Neural cell (in vitro differentiated cells): ENCODE results near the gene KCTD21. TPM values are rescaled to one million over a fixed set of nuclear protein-coding genes. Genes with fewer than 3 reads are reported as not detected.

Source experiments
- H2AFZ ChIP-seq: fragments of 200-600, 300-800 bp; sonication (generic), shearing (Covaris generic); 2 replicates; pipeline ENCODE4 v1.6.0; 2014; ENCODE audit warnings: low read depth, mild to moderate bottlenecking, antibody characterized with exemption, low read length, moderate library complexity
- H3F3A ChIP-seq: fragments of 200-600 bp; shearing (Covaris generic); 2 replicates; pipeline ENCODE4 v1.6.1; 2016; ENCODE audit warnings: mild to moderate bottlenecking, moderate library complexity, mixed read lengths, antibody characterized with exemption, low read length; ENCODE audit not compliant: insufficient read depth, poor library complexity, severe bottlenecking
- H3K27ac ChIP-seq: fragments of 200-600, 300-800 bp; sonication (generic), shearing (Covaris generic); 2 replicates; pipeline ENCODE4 v1.5.1; 2014; ENCODE audit warnings: mild to moderate bottlenecking, low read length, moderate library complexity
- H3K27me3 ChIP-seq: fragments of 300-800, 200-600 bp; sonication (generic), shearing (Covaris generic); 2 replicates; pipeline ENCODE4 v1.6.0; 2014; ENCODE audit warnings: mild to moderate bottlenecking, low read depth, low read length, moderate library complexity; ENCODE audit not compliant: insufficient read depth
- H3K36me3 ChIP-seq: fragments of 300-800, 200-600 bp; sonication (generic), shearing (Covaris generic); 2 replicates; pipeline ENCODE4 v1.5.1; 2014; ENCODE audit warnings: mild to moderate bottlenecking, antibody characterized with exemption, low read length, moderate library complexity; ENCODE audit not compliant: insufficient read depth
- H3K4me2 ChIP-seq: fragments of 300-800, 200-600 bp; sonication (generic), shearing (Covaris generic); 2 replicates; pipeline ENCODE4 v1.6.0; 2014; ENCODE audit warnings: mild to moderate bottlenecking, low read length
- H3K4me3 ChIP-seq: fragments of 300-800, 200-600 bp; sonication (generic), shearing (Covaris generic); 2 replicates; pipeline ENCODE4 v1.5.1; 2014; ENCODE audit warnings: mild to moderate bottlenecking, low read length, moderate library complexity
- H3K79me2 ChIP-seq: fragments of 200-600 bp; shearing (Covaris generic); replicated peaks from 2 replicates; pipeline ENCODE4 v1.6.0; 2014; ENCODE audit warnings: mild to moderate bottlenecking, low read length, moderate library complexity; ENCODE audit not compliant: insufficient read depth
- H3K9ac ChIP-seq: fragments of 300-800, 200-600 bp; sonication (generic), shearing (Covaris generic); 2 replicates; pipeline ENCODE4 v1.6.1; 2016; ENCODE audit warnings: mild to moderate bottlenecking, low read length, mixed read lengths
- H3K9me2 ChIP-seq: fragments of 200-600 bp; shearing (Covaris generic); 2 replicates; pipeline ENCODE4 v1.6.1; 2016; ENCODE audit warnings: mild to moderate bottlenecking, low read length, mixed read lengths; ENCODE audit not compliant: insufficient read depth
- H3K9me3 ChIP-seq: fragments of 200-600, 300-800 bp; sonication (generic), shearing (Covaris generic); 2 replicates; pipeline ENCODE4 v1.6.1; 2016; ENCODE audit warnings: mild to moderate bottlenecking, mixed run types, low read length, moderate library complexity, mixed read lengths
- H4K20me1 ChIP-seq: fragments of 200-600 bp; shearing (Covaris generic); 2 replicates; pipeline ENCODE4 v1.6.1; 2016; ENCODE audit warnings: mild to moderate bottlenecking, mixed run types; ENCODE audit not compliant: insufficient read depth
- CTCF ChIP-seq: fragments of 450-650 bp; IDR thresholded peaks from 2 replicates; pipeline ENCODE4 v1.5.1; 2014; ENCODE audit warnings: antibody characterized with exemption, mild to moderate bottlenecking, moderate library complexity; ENCODE audit not compliant: poor library complexity, severe bottlenecking
- EP300 ChIP-seq: fragments of 450-650 bp; conservative IDR thresholded peaks from 2 replicates; pipeline ENCODE4 v1.6.1; 2014; ENCODE audit warnings: antibody characterized with exemption, mild to moderate bottlenecking, moderate library complexity; ENCODE audit not compliant: poor library complexity, severe bottlenecking
- EZH2 ChIP-seq: fragments of 200-600, 300-800 bp; shearing (Covaris generic), sonication (generic); IDR thresholded peaks from 2 replicates; pipeline ENCODE4 v1.6.1; 2014; ENCODE audit warnings: antibody characterized with exemption, low read length, borderline replicate concordance, mild to moderate bottlenecking; ENCODE audit not compliant: insufficient read depth, poor library complexity, severe bottlenecking
- MXI1 ChIP-seq: fragments of 450-650 bp; conservative IDR thresholded peaks from 2 replicates; pipeline ENCODE4 v1.6.1; 2014; ENCODE audit warnings: antibody characterized with exemption, mild to moderate bottlenecking; ENCODE audit not compliant: poor library complexity, severe bottlenecking
- POLR2AphosphoS5 ChIP-seq: IDR thresholded peaks from 2 replicates; pipeline ENCODE4 v1.6.1; 2012
- RAD21 ChIP-seq: fragments of 450-650 bp; conservative IDR thresholded peaks from 2 replicates; pipeline ENCODE4 v1.6.1; 2014; ENCODE audit warnings: antibody characterized with exemption, mild to moderate bottlenecking, moderate library complexity
- REST ChIP-seq: IDR thresholded peaks from 2 replicates; pipeline ENCODE4 v1.6.1; 2012; ENCODE audit warnings: borderline replicate concordance
- SMC3 ChIP-seq: fragments of 450-650 bp; conservative IDR thresholded peaks from 2 replicates; pipeline ENCODE4 v1.6.1; 2014; ENCODE audit warnings: antibody characterized with exemption, mild to moderate bottlenecking, moderate library complexity; ENCODE audit not compliant: poor library complexity
- TAF1 ChIP-seq: IDR thresholded peaks from 2 replicates; pipeline ENCODE4 v1.6.1; 2012; ENCODE audit warnings: low read depth
- polyA plus RNA-seq: library from polyadenylated mRNA; depleted of rRNA; stranded (reverse); fragments of >200 nt; gene quantifications from 2 replicates; pipeline ENCODE4 v1.2.3, GENCODE V29; 2014

KCTD21 gene
- polyA plus RNA-seq, 1 donor from 2014 or later, result 1.4 TPM

GRCh38 chr11:78196661-78197091 lies 8.2 kb upstream of the KCTD21 start:
- no peaks in the 10 kb centered on the region for H3K27me3 ChIP-seq
- no peaks in the 10 kb centered on the region for H4K20me1 ChIP-seq
- H3K9me3 ChIP-seq, result no peaks in the 10 kb centered on the region
- H3K9me2 ChIP-seq, result no peaks in the 10 kb centered on the region
- H3F3A ChIP-seq, result no peaks in the 10 kb centered on the region
- TF ChIP-seq CTCF (no peak), MXI1 (no peak), SMC3 (no peak)
- no peak overlapping the region for H3K4me2 ChIP-seq
- no peaks in the 10 kb centered on the region for H3K79me2 ChIP-seq
- no peak overlapping the region for H3K9ac ChIP-seq
- H3K4me3 ChIP-seq, result no peak overlapping the region
- no peak overlapping the region for H2AFZ ChIP-seq
- no peaks in the 10 kb centered on the region for H3K36me3 ChIP-seq
- H3K27ac ChIP-seq, result no peak overlapping the region

GRCh38 chr11:78195917-78196560 lies 7.6 kb upstream of the KCTD21 start:
- Histone ChIP-seq H3K4me2 (no peak overlapping the region), H3K36me3 (no peaks in the 10 kb centered on the region), H3K9ac (no peak overlapping the region), H3K9me2 (no peaks in the 10 kb centered on the region), H3K27me3 (no peaks in the 10 kb centered on the region), H3F3A (no peaks in the 10 kb centered on the region), H4K20me1 (no peaks in the 10 kb centered on the region), H3K79me2 (no peaks in the 10 kb centered on the region), H3K9me3 (no peaks in the 10 kb centered on the region), H3K4me3 (no peak overlapping the region), H2AFZ (no peak overlapping the region), H3K27ac (no peak overlapping the region)
- TF ChIP-seq TAF1 (no peak), SMC3 (no peak), EZH2 (no peak), RAD21 (no peak), REST (no peak), MXI1 (no peak), EP300 (no peak), CTCF (no peak), POLR2AphosphoS5 (no peak)
